GM12865 (cell line): ENCODE data around the gene TBC1D19.

Experiments used
- DNase-seq: peaks from one replicate; pipeline ENCODE4 v3.0.0; 2010; ENCODE audit warnings: low read depth
- H3K4me3 ChIP-seq: 2 replicates; pipeline ENCODE4 v1.5.1; 2011; ENCODE audit warnings: mild to moderate bottlenecking, low read depth, low read length, control low read depth
- TF ChIP-seq, protein P1 (sequence below): IDR thresholded peaks from 2 replicates; pipeline ENCODE4 v1.5.1; 2011; ENCODE audit warnings: low read length, control low read depth, low read depth, inconsistent platforms; ENCODE audit not compliant: insufficient read depth; ENCODE audit errors: missing control alignments

TBC1D19 gene

DNA sequence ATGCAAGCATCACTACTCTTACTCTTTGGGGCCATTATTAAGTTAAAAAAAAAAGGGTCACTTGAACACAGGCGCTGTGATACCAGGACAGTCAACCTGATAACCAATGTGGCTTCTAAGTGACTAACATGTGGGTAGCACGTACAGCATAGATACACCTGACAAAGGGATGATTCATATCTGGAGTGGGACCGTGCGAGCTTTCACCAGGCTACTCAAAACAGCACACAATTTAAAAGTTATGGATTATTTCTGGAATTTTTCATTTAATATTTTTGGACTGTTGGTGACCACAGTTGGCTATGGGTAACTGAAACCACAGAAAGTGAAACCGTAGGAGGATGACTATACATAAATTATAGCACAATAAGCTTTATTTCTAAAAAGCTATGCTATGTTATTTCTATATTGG, 162.9 kb downstream of the TBC1D19 start:
- peak; percentile 88 for DNase-seq
- TF ChIP-seq, protein P1, sequence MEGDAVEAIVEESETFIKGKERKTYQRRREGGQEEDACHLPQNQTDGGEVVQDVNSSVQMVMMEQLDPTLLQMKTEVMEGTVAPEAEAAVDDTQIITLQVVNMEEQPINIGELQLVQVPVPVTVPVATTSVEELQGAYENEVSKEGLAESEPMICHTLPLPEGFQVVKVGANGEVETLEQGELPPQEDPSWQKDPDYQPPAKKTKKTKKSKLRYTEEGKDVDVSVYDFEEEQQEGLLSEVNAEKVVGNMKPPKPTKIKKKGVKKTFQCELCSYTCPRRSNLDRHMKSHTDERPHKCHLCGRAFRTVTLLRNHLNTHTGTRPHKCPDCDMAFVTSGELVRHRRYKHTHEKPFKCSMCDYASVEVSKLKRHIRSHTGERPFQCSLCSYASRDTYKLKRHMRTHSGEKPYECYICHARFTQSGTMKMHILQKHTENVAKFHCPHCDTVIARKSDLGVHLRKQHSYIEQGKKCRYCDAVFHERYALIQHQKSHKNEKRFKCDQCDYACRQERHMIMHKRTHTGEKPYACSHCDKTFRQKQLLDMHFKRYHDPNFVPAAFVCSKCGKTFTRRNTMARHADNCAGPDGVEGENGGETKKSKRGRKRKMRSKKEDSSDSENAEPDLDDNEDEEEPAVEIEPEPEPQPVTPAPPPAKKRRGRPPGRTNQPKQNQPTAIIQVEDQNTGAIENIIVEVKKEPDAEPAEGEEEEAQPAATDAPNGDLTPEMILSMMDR: no peak
- H3K4me3 ChIP-seq: no peak overlapping the region

DNA sequence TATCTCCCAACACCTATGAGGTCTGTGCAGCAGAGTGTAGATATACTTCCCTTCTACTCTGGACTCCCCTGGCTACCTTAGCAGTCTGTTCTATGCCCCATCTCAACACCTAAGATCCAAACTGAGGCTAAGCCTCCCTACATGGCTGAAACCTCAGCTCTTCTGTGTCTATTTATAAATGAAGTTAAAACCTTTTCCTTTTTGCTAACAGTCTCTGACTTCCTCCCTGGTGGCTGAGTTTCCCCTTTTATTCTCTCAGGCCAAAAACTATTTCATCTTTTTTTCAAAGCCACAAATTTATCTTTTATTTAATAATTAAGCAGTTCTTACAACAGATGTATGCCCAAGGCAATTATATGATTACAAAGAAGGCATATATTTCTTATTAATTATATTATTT, 164.9 kb downstream of the TBC1D19 start:
- TF ChIP-seq, protein P1: no peak
- no peak overlapping the region for H3K4me3 ChIP-seq
- peak; percentile 7 for DNase-seq

DNA sequence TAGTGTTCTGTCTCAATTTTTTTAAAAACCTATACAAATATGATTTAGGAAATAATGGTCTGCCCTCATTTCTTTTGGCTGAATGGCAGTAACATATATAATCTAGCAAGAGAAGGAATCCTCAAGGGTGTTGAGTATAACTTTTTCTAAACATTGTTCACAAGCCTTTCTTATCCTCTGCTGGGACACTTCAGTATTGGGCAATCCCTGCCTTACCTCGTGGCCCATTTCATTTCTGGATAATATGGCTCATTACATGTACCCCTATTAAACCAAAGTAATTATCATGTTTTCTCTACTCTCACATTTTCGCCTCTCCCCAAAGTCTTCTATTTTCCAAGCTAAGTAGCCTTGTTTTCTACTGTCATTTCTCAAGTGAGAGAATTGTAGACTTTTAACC, 166.0 kb downstream of the TBC1D19 start:
- DNase-seq: no peak
- TF ChIP-seq, protein P1: no peak
- H3K4me3 ChIP-seq: no peak overlapping the region

DNA sequence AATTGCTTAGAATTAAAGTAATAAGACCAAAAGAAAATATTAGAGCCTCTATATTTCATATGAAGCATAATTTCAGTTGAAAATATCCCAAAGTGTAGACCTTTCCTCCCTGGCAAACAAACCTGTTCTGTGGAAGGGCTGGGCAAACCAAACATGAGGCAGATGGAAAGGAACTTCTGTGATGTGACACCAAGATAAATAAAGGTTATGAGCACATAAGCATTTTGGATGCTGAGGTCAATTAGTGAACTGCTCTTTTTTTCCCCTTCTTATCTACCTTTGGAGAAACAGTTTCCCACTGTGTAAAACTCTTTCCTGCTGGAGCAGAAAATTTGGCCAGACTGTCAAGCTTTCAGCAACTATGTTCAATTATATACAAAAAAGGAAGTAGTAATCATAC, 167.1 kb downstream of the TBC1D19 start:
- DNase-seq: no peak
- no peak overlapping the region for H3K4me3 ChIP-seq
- TF ChIP-seq, protein P1: no peak

DNA sequence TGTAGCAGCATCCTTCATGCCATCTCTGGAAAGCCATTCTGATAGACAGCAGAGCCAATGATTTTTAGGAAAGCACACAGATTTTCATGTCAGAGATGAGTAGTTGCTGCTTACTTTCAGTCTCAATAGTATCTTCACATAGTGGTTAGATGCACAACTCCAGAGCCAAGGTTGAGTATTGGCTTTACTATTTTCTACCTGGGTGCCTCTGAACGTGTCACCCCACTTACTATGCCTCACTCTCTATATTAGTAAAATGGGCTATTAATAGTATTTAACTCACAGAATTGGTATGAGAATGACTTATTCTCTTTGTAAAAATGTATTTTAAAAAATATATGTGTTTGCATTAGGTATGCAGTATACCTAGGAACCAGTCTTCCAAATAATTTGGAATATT, 168.0 kb downstream of the TBC1D19 start:
- TF ChIP-seq, protein P1: no peak
- H3K4me3 ChIP-seq: no peak overlapping the region
- DNase-seq: peak; percentile 68

DNA sequence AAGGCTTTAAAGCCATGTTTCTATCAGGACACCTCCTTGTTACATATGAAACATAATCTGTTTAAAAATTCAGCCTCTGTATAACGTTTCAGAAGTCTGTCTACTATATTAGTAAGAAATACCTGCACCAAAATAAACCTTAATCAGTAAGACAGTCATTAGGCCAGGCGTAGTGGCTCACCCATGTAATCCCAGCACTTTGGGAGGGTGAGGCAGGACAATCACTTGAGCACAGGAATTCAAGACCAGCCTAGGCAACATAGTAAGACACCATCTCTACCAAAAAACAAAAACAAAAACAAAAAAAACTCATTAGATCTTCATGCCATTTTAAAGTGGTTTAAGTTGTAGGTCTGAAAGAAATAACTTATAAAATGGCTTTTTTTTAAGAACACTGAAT, 169.3 kb downstream of the TBC1D19 start:
- TF ChIP-seq, protein P1: no peak
- DNase-seq: no peak
- no peak overlapping the region for H3K4me3 ChIP-seq

DNA sequence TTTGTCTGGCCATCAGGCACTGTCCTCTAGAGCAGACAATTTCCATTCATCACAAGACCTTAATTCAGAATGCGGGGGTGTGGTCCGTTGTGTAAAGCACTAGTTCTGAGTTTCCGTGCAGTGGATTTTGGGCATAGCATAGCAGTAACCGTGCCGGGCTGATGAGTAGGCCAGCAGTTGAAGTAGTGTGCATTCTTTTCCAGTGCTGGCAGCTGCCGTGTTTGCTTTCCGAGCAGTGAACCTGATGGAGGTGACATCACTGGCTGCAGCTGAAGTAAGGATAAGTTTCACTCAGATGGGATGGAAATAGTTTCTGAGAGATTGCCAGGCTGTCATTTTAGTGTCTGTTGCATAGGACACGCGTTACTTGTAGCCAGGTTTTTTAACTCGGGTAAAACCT, 169.7 kb downstream of the TBC1D19 start:
- TF ChIP-seq, protein P1: no peak
- no peak overlapping the region for H3K4me3 ChIP-seq
- no peak for DNase-seq
